Thymus (tissue), 11 donors: ENCODE data around the gene LHPP. TPM values are rescaled to one million over a fixed set of nuclear protein-coding genes. Genes with fewer than 3 reads are reported as not detected.
A peak's percentile ranks its signal among the peaks of the same experiment; 100 is the strongest.

ENCODE experiments used
- DNase-seq, 9 donors: peaks; one replicate each; pipeline ENCODE4 v3.0.0-alpha.2; 2013; ENCODE audit warnings: low spot score in 9 of 9, low read depth in 6 of 9, missing footprints in 1 of 9
- H3K27ac ChIP-seq, 2 donors: one replicate each; pipeline ENCODE4 v1.5.1; 2013; ENCODE audit warnings: control low read depth in 1 of 2, low read depth in 1 of 2, low read length in 1 of 2, mild to moderate bottlenecking in 1 of 2, moderate library complexity in 1 of 2
- H3K27me3 ChIP-seq, 2 donors: one replicate each; pipeline ENCODE4 v1.5.1; 2013; ENCODE audit warnings: low read length in 1 of 2; ENCODE audit not compliant: control insufficient read depth in 2 of 2, insufficient read depth in 1 of 2
- H3K36me3 ChIP-seq, 2 donors: one replicate each; pipeline ENCODE4 v1.5.1; 2013; ENCODE audit warnings: low read length in 1 of 2, mild to moderate bottlenecking in 1 of 2, moderate library complexity in 1 of 2; ENCODE audit not compliant: control insufficient read depth in 2 of 2, insufficient read depth in 2 of 2
- H3K4me1 ChIP-seq, 2 donors: one replicate each; pipeline ENCODE4 v1.5.1; 2013; ENCODE audit warnings: low read length in 2 of 2; ENCODE audit not compliant: control insufficient read depth in 2 of 2, insufficient read depth in 2 of 2
- H3K4me3 ChIP-seq, 2 donors: one replicate each; pipeline ENCODE4 v1.5.1; 2013; ENCODE audit warnings: low read length in 2 of 2, control low read depth in 1 of 2, mild to moderate bottlenecking in 1 of 2
- H3K9me3 ChIP-seq, 2 donors: one replicate each; pipeline ENCODE4 v1.5.1; 2013; ENCODE audit warnings: low read length in 1 of 2, mild to moderate bottlenecking in 1 of 2; ENCODE audit not compliant: control insufficient read depth in 2 of 2, insufficient read depth in 1 of 2
- WGBS: extraction: QIAGEN DNeasy Blood & Tissue Kit; methylation state at CpG from one replicate; pipeline ENCODE4 v1.1.7; 2013; 5-methylcytosine and 5-hydroxymethylcytosine counted together
- polyA plus RNA-seq: library from polyadenylated mRNA; stranded (reverse); fragments of 200-250 nt; gene quantifications from one replicate; pipeline ENCODE4 v1.2.3, GENCODE V29; 2013
- total RNA-seq: library from RNA; stranded (reverse); fragments of 120-200 nt; gene quantifications from one replicate; pipeline ENCODE4 v1.2.4, GENCODE V29; 2013
- donor health status: healthy.

The LHPP gene
- total and polyA plus RNA-seq, 2 donors = 6.3 to 13.5 TPM

DNA sequence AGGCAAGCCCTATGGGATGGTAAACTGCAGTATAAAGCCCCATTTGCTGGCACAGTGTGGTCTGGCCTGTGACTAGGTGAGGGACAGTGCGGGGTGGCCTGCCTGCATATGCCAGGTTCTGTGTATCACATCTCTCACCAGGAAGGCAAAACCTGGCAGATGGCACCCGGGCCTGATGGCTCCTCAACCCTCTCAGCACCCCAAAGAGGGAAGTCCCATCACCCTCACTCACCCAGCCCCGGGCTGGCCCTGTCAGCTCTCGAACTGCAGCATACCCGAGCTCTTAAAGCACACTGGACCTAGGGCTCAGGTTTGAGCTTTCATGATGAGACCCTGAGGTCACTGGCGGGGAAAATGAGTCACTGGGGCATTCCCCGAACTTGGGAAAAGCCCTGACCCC, 130.5 kb downstream of the LHPP start:
- Histone ChIP-seq H3K36me3 (peaks cover 0 to 3% of the 10 kb centered on the region in 2 donors), H3K27me3 (no peaks in the 10 kb centered on the region), H3K4me3 (no peak overlapping the region), H3K27ac (no peak overlapping the region), H3K9me3 (peaks cover 0 to 14% of the 10 kb centered on the region in 2 donors), H3K4me1 (peaks cover 17 to 48% of the 10 kb centered on the region in 2 donors)
- WGBS = 97% methylated on average over 7 of the region's 7 CpGs
- no peak for DNase-seq

DNA sequence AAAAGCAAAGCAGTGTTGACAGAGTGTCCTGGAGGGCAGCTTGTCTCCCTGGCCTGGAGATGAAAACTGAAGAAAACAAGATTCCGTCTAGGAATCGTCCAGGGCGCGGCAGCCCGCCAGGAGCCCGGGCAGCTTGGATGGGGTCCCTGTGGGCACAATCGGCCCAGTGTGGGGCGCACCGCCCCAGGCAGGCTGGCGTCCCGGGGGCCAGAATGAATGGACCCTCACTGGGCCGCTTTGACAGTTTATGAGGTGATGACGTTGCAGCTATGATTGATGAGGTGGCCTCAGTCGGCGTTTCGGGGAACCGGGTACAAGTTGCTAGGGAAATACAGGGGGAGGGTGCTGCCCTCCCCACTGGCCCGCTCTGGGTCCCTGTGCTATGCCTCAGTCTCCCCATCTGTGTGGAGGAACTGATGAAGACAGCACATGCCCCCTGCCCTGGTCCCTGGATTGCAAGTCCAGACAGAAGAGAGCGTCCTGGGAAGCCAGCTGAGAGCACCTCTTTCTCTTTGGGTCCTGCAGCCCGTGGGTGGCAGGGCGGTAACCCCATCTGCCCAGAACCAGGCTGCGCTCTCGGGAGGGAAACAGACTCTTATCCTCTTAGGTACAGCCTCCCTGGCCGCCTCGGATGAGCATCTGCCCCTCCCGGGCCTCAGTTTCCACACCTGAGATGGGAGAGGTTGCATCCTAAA, 131.3 kb downstream of the LHPP start:
- no peak overlapping the region for H3K27ac ChIP-seq
- WGBS = 97% methylated on average over 26 of the region's 26 CpGs

DNA sequence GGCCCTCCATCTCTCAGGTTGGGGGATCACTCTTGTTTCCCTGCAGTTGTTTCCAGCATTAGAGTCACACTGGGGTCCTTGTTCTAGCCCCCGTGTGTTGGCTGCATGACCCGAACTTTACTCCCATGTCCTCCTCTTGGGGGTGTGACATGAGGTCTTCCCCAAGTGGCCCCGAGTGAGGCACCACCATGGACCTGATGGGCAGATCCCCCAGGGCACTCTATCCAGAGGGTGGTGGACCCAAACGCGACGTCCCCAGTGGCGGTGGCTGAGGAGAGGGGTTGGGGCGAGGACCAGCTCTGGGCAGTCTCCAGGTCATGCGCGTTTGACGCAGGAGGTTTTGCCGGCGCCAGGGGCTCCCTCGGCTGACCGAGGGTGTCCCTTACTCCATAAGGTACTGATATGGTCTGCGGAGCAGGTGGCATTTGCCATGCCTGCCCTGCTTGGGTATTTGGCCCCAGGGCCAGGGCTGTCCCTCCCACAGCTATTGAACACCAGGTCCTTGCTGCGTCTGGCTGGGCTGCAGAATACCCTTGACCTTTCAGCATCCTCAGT, 131.9 kb downstream of the LHPP start:
- Histone ChIP-seq H3K4me3 (no peak overlapping the region), H3K4me1 (peaks cover 29 to 60% of the 10 kb centered on the region in 2 donors), H3K36me3 (peaks cover 0 to 3% of the 10 kb centered on the region in 2 donors), H3K9me3 (peaks cover 0 to 18% of the 10 kb centered on the region in 2 donors), H3K27ac (no peak overlapping the region), H3K27me3 (no peaks in the 10 kb centered on the region)
- WGBS = 97% methylated on average over 17 of the region's 17 CpGs
- no peak for DNase-seq

More for the DNA sequence above, 131.3 kb downstream of the LHPP start:
- H3K4me3 ChIP-seq = no peak overlapping the region
- H3K4me1 ChIP-seq = peaks cover 24 to 56% of the 10 kb centered on the region in 2 donors
- H3K36me3 ChIP-seq = peaks cover 0 to 3% of the 10 kb centered on the region in 2 donors
- no peaks in the 10 kb centered on the region for H3K27me3 ChIP-seq
- DNase-seq = no peak
- peaks cover 0 to 16% of the 10 kb centered on the region in 2 donors for H3K9me3 ChIP-seq

DNA sequence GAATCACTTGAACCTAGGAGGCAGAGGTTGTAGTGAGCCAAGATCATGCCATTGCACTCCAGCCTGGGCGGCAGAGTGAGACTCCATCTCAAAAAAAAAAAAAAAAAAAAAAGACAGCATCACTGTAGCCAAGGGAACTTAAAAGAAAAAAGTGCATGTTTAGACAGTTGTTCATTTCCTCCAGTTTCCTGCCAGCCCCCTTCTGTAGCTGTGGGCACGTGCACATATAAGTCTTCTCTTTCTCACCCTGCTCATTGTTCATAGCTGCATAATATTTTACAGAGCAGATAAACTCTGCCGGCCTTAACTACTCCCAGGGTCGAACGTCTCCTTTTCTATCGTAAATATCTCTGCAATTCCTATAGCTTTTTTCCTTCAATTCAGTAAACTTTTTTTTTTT, 132.6 kb downstream of the LHPP start:
- Histone ChIP-seq H3K27ac (no peak overlapping the region), H3K4me3 (no peak overlapping the region), H3K4me1 (peaks cover 29 to 57% of the 10 kb centered on the region in 2 donors), H3K36me3 (peaks cover 0 to 3% of the 10 kb centered on the region in 2 donors), H3K9me3 (peaks cover 0 to 18% of the 10 kb centered on the region in 2 donors), H3K27me3 (no peaks in the 10 kb centered on the region)
- DNase-seq = no peak
- WGBS = 79% methylated on average over 6 of the region's 6 CpGs

DNA sequence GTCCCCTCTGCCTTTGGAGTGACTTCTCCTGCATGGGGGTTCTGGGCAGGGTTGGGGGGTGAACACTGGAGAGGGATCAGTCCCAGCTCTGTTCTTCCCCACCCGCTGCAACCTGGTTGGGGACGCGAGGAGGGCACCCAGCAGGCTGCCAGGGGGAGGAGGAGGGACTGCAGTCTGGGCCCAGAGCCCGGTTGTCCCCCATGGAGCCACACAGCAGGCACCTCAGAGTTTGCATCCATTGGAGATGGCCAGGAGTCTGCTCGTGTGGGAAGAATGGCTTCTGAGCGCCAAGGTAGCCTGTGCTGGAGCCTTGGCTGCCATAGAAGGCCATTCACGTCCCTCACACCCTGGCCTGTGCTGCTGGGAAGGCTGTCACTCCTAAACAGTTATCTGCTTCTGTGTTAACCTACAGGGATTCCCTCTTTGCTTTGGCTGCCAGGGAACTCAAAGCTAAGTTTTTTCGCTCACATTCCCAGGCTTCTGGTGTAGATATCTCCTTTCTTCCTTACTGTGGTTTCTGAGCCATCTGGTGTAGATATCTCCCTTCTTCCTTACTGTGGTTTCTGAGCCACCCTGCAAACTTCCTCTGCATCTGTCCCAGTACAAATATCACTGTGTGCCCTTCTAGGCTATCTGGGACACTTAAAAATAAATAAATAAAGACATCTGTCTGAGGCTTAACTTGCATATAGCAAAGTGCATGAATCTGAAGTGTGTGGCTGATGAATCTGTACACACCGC, 133.7 kb downstream of the LHPP start:
- Histone ChIP-seq H3K27ac (peak overlapping the region in 1 of 2 donors; percentile 40), H3K4me1 (peaks cover 40 to 65% of the 10 kb centered on the region in 2 donors), H3K9me3 (peaks cover 0 to 18% of the 10 kb centered on the region in 2 donors), H3K36me3 (peaks cover 0 to 3% of the 10 kb centered on the region in 2 donors), H3K27me3 (no peaks in the 10 kb centered on the region), H3K4me3 (no peak overlapping the region)
- WGBS = 86% methylated on average over 9 of the region's 9 CpGs
- no peak for DNase-seq

DNA sequence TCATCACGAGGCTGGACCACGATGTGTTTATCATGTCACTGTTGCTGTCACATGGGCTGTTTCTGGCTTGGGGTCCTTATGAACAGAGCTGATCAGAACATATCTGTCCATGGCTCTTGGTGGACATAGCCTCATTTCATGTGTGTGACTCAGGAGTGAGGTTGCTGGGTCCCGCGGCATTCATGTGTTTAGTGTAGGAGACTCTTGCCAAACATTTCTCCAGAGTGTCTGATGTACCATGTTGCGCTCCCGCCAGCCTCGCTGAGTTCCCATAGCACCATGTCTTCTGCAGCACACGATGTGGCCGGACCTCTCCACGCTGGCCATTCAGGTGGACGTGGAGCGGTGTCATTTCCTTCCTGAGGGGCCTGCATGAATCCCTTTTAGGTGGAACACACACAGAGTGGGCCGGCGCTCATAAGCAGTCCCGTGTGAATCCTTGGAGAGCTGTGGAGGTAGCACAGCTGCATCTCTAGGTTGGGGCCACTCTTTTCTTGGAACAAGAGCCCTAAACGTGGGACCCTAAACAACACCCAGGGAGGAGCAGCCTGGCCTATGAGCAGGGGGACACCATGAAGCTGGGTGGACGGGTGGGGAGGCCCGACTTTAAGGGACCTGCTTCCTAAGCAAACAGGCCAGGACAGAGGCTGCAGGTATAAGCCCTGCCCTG, 134.6 kb downstream of the LHPP start:
- Histone ChIP-seq H3K36me3 (peaks cover 0 to 1% of the 10 kb centered on the region in 2 donors), H3K27ac (no peak overlapping the region), H3K4me3 (no peak overlapping the region), H3K4me1 (peaks cover 43 to 65% of the 10 kb centered on the region in 2 donors), H3K27me3 (no peaks in the 10 kb centered on the region), H3K9me3 (peaks cover 0 to 16% of the 10 kb centered on the region in 2 donors)
- WGBS = 93% methylated on average over 18 of the region's 18 CpGs
- DNase-seq = no peak

DNA sequence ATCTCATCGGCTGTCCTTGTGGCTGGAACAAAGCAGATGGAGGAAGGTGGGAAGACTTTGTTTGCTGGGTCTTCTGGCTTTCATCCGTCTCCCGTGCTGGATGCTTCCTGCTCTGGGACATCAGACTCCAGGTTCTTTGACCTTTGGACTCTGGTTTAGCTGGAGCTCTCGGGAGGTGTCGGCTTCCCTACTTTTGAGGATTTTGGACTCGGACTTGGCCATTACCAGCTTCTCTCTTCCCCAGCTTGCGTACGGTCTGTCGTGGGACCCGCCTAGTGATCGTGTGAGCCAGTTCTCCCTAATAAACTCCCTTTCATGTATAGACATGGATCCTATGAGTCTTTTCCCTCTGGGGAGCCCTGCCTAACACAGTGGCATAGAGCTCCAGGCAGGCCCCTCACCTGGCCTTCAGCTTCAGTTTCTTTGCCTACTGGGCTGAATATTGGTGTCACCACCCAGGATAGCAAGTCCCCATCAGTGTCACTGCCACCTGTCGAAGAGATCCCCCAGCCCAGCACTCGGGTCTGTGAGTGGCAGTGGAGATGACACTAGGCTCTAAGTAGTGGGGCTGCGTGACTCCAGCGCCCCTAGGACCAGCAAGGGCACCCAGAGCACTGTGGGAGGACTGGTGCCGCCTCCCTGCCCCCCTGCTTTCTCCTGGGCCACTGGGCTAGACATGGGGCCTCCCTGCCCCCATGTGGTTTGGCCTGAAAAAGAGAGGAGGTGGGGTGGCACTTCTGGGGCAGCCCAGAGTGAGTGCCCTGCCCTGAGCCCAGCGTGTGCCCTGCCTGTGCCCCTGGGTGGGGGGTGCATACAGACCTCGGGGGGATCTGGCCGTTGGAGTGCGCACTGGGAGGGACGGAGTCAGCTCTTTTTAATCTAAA, 135.6 kb downstream of the LHPP start:
- peak overlapping the region in 1 of 2 donors; percentile 22 for H3K27ac ChIP-seq
- peaks cover 43 to 71% of the 10 kb centered on the region in 2 donors for H3K4me1 ChIP-seq
- DNase-seq = peak in 1 of 9 donors; percentile 56
- no peaks in the 10 kb centered on the region for H3K27me3 ChIP-seq
- H3K9me3 ChIP-seq = peaks cover 0 to 11% of the 10 kb centered on the region in 2 donors
- 65% methylated on average over 21 of the region's 21 CpGs for WGBS
- no peaks in the 10 kb centered on the region for H3K36me3 ChIP-seq
- no peak overlapping the region for H3K4me3 ChIP-seq

DNA sequence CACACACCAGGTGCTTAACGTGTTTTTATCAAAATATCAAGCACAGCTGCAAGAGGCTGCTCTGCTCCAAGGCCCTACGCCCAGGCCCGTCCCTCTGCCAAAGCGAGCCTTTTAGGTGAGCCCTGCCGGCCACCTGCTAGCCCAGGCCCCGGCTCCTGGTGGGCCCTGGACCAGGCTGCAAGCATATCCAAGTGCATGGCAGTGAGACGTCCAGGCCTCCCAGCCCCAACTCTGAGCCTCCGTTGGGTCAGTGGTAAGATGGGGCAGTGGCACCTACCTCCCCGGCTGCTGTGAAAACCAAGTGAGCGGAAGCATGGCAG, 136.2 kb downstream of the LHPP start:
- Histone ChIP-seq H3K4me1 (peaks cover 44 to 77% of the 10 kb centered on the region in 2 donors), H3K4me3 (no peak overlapping the region), H3K27me3 (no peaks in the 10 kb centered on the region), H3K9me3 (peaks cover 0 to 11% of the 10 kb centered on the region in 2 donors), H3K27ac (peak overlapping the region in 1 of 2 donors; percentile 22), H3K36me3 (no peaks in the 10 kb centered on the region)
- WGBS = 38% methylated on average over 10 of the region's 10 CpGs
- no peak for DNase-seq
